T-helper 9 cell (primary cell): ENCODE results near the gene TBC1D5.

Experiments
- DNase-seq: peaks from one replicate; pipeline ENCODE4 v3.0.0-alpha.2; 2020

TBC1D5 gene

DNA sequence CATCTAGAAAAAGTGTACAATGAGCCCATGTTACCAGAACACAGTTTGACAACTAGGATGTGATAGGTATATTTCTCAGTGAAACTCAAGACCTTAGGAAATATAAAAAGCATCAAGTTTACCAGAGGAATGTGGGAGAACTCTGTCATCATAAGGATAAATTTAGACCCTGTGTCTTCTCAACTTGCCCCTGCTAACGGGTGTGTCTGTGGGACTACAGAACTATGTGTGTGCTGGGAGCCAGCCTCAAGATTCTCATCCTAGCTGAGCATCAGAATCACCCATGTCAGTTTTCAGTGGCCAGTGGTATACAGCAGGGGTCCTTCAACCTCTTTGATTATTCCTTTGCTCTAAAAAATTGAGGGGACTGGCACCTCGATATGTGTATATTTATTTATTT is 464.4 kb downstream of the TBC1D5 start:
- DNase-seq = no peak

DNA sequence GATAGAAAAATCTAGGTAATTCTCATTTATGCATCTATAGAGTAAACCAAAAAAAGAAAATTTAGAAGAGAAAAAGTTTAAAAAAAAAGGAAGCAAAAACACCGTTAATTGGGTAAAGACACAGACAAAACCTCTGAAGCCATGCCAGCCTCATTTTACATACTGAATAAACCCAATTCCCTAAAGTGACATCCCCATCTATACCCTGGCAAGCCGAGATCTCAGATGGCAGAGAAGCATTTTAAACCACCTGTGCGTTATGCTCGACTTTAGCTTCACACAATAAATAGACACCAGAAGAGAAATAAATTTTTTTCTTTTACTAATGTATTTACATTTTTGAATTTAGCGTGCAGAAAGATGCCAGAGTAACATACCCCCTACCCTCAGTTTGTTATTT is 475.6 kb downstream of the TBC1D5 start:
- DNase-seq = no peak

DNA sequence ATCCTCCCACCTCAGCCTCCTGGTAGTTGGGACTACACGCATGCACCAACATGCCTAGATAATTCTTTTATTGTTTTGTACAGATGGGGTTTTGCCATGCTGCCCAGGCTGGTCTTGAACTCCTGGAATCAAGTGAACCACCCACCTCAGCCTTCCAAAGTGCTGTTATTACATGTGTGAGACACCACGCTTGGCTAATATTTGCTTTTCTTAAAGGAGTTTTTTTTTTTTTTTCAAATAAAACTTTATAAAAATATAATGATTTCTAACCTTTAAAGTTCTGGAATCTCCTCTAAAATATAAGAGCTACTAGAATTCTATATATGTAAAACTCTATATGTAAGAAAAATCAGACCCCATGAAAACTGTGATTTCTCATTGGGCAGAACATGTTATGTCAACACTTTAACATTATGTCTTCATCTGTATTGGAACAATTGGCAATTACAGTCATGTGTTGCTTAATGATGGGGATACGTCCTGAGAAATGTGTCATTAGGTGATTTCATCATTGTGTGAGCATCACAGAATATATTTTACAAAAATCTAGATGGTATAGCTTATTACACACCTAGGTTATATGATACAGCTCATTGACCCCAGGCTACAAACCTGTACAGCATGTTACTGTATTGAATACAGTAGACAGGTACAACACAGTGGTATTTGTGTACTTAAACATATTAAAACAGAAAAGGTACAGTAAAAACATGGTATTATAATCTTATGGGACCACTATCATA is 480.6 kb downstream of the TBC1D5 start:
- DNase-seq = no peak

DNA sequence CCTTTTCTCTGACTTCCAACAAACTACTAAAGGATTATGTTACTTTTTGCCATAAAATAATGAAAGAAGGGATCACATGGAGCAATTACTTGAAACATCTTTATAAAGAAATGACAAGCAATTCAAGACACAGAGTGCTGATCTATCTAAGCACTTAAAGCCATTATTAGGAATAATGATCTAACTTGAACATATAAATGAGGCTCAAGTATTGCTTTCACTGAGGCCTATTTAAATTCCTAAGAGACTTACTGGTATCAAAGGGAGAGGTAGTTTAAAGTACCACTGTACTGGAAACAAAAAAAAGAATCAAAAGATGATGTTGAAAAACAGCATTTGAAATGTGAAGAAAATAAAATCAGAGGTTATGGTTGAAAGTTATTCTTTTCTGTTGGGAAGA is 482.2 kb downstream of the TBC1D5 start:
- DNase-seq = no peak

DNA sequence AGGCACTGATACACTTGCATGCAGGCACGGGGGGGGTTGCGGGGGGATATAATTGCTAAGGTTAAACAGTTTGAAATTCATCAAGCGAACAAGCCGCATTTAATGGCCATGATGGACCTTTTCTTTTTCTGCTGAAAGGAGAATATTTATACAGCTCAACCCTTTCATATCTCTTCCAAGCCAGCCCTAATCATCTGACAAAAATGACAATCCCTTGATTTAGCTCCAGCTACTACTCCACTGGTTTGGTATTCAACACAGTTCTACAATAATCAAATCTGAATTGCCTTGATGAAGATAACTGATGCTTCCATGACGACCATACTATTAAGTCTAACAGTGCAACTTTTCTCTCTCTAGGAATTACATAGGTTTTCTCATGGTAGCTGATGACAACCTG is 482.7 kb downstream of the TBC1D5 start:
- DNase-seq = no peak

DNA sequence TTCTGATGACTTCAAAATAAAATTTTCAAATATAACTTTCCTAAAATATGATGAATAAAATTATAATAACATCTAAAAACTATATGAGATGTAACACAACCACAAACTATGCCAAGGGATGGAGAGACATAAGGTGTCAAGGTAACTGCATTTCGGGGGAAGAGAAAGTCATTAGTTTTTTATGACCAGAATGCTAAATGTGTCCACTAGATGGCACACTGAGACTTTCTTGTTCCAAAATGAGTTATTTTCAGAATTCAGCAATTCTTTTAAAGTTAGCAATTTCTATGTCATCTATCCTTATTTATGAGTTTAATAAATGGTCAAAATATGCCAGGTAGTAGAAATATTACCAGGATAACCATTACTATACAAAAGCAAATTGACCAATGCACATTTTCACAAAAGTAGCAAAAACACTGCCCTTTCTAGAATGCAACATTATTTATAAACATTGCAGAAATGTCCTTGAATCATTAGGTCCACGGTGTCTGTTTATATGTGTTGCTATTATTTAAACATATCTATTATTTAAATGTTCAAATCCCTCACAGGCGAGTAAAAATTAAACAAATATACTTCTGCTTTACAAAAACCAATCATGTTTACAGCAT is 483.5 kb downstream of the TBC1D5 start:
- DNase-seq = no peak

DNA sequence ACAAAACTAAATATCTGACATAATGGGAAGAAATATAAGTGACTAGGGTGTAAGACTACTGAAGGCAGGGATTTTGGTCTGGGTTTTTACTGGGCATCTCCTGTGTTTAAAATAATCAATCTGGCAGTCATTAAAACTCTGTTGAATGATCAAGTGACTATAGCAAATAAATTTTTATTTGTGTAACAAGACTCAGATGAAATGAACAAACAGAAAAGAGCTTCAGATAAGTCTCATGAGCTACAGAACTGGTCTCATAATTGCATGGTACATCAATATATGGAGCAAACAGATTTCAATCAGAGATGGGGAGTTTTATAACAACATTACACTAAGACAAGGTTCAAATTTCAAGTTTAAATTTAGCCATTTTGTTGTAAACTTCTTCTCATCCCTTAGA is 485.2 kb downstream of the TBC1D5 start:
- no peak for DNase-seq

DNA sequence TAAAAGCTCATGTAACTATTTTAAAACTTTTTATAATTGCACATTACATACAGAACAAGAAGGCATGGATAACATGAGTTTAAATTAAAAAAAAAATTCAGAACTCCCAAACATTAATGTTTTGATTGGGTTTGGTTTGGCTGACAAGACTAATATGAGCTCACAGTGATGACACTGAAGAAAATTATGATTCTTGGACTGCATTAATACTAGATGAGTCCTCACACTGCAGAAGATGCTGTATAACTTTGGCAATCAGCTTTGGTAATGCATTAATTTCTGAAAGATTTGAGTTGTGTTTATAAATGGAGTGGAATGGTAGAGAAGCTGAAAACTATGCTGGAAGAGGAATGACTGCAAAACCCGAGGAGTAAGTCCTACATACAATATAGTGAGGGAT is 498.8 kb downstream of the TBC1D5 start:
- no peak for DNase-seq

DNA sequence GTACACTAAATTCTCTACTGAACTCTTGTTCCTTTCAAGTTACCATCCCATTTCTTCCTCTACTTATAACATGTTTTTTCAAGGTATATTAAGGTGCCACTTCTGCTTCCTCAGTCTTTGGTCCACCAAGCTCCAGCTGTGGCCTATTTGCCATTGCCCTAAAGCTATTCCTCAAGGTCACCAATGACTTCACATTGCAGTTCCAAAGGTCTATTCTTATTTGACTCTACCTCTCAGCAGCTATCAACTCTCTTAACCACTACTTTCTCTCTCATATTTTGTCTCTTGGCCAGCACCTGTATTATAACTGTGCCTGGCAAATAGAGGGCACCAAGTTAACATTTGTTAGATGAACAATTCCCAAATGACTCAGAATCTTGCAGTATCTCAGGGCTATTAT is 503.0 kb downstream of the TBC1D5 start:
- DNase-seq = no peak

DNA sequence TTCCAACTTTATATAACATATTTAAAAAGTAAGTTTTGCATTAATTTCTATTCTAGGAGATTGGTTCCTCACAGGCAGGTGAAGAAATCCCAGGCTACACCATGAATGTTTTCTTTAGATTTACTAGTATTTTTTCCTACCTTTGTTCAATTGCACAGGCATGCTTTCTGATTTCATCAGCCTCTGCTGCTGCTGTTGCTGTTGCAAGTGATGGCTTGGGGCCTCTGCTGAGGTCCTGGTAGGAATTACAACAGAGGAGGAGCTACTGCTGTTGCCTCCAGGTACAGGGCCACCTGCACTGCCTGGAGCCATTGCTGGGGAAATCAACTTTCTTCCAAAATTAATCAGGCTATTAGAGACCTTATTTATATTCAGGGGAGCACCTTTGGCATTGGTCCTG is 504.4 kb downstream of the TBC1D5 start:
- DNase-seq = no peak

DNA sequence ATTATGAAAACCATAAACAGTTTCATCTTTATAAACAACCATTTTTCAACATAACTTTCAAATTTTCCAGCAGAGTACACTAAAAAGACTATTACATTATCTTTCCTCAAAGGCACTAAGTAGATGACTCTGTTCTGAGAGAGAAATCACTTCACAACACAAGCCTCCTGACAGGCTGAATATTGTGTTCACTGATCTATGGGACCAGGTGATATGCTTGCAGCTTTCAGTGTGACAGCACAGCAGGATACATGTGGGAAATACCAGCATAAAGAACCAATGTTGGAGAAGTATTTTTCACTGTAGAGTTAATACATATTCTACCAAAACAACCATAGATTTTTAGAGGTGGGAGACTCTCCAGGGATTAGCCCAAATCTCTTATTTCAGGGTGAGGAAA is 507.1 kb downstream of the TBC1D5 start:
- DNase-seq = no peak

DNA sequence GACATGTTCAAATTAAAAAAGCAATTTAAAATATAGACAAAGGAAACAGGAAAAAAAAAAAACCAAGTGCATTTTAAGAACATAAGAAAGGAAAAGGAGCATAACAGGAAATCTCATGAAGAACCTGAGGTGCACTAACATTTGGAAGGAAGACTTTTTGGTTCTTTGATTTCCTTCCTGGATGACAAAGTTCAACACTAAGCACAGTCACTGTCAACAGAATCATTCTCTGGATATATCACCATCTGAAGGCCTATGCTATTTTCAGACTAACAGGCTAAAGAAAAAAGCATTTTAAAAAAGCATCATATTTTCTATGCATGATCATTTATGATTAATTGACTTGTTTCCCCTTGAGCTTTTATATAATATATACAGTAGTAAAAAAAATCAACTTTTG is 508.0 kb downstream of the TBC1D5 start:
- no peak for DNase-seq

DNA sequence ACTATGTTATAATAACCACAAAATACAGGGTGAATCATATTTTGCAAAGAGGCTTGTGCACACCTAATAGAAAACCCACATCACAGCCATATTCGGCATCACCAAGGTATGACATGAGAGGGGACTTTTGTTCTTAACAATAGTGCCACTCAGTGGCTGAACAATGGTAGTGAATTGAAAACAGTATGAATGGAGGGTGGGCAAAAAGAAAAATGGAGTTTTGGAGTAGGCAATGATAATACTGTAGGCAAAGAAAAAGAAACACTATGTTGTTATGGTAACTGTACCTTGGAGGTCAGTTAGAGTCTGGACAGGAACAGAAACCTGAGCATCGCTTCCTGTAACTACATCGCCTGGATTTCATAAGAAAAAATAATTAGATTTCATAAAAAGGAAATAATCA is 509.0 kb downstream of the TBC1D5 start:
- peak; percentile 1 for DNase-seq

DNA sequence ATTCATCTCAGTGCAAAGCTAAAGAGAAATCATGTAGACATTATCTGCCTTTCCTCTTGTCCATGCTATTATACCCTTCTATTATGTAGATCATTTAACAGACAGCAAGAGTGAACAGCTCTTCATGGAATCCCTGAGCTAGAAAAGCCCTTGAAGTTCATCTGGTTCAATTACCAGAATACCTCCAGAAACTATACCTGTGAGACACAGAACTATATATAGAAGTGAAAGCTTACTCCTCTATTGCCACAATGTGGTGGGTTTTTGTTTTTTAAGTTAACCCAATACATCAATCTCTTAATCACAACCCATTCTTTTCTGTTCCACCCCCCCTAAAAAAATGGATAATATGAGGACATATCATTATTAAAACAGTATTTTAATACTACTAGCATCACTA is 510.0 kb downstream of the TBC1D5 start:
- DNase-seq = no peak

DNA sequence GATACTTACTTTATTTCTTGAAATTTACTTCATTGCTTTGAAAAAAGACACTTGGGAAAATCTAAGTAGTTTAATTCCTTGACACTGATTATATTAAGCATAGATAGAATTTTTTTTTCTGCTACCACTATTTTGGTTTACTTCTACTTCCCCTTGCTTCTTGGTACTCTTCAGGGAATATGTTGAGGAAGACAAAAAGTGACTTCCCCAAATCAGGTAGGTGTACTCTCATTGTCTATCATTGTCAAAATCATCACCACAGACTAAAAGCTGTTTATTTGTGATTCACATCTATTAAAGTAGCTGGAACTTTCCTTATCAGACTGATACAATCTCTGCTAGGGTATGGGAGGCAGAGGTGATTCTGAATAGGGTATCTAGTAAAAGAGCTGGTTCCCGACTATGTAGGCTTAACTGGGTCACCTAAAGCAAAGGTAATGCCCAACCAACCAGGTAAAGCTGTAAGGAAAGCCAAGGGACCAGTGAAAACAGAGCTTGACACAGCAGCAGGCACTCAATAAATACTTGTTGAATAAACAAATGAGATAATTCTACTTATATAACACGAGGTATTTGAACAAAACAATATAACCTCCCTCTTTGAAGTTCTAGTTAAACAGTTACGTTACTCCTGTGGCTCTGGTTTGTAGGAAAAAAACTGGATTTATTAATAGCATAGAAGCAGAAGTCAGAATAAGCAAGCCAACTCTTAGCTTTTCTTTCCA is 510.7 kb downstream of the TBC1D5 start:
- no peak for DNase-seq

DNA sequence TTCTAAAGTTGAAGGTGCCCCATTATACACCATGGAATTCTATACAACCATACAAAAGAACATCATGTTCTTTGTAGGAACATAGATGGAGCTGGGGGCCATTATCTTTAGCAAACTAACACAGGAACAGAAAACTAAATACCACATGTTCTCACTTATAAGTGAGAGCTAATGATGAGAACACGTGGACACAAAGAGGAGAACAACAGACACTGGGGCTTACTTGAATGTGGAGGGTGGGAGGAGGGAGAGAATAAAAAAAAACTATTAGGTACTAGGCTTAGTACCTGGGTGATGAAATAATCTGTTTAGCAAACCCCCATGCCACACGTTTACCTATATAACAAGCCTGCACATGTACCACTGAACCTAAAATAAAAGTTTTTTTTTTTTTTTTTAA is 515.0 kb downstream of the TBC1D5 start:
- no peak for DNase-seq

DNA sequence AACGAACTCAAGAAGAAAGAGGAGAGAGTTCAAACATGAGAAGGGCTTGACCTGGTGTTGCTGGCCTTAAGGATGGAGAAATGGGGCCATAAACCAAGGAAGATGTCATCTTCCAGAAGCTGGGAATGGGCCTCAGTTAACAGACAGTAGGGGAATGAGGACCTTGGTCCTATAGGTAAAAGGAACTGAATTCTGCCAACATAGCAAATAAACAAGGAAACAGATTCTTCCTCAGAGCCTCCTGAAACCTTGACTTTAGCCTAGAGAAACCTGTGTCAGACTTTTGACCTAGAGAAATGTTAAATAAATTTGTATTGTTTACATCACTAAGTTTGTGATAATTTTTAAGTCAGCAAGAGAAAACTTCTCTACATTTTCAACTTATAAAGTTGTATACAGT is 520.9 kb downstream of the TBC1D5 start:
- DNase-seq = no peak

DNA sequence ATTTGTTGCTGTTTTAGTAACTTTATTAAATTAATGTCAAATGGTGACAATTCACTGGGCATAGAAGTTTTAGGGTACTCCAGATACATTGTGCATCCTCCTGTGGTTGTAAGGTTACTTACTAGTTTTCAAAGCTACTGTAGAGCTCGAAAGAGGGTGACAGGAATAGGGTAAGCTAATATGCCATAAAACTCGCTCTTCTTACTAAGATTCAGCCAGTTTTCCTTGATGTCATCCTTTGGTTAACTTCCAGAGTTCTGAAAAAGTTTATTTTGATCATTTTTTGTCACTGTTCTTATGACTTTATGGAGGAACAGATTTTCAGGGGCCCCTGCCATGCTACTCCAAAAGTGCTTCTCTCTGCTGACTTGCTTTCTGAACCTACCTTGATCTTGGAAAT is 522.8 kb downstream of the TBC1D5 start:
- DNase-seq = no peak

DNA sequence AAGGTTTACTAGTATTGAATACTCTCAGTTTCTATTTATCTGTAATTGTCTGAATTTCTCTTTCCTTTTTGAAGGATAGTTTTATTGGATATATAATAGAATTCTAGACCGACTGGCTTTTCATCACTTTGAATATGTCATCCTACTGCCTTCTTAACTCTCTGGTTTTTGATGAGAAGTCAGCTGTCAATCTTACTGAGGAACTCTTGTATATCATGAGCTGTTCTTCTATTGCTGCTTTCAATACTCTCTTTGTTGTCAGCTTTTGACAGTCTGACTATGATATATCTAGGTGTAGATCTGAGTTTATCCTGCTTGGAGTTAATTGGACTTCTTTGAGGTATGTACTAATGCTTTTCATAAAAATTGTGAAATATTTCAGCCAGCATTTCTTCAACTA is 523.8 kb downstream of the TBC1D5 start:
- no peak for DNase-seq

DNA sequence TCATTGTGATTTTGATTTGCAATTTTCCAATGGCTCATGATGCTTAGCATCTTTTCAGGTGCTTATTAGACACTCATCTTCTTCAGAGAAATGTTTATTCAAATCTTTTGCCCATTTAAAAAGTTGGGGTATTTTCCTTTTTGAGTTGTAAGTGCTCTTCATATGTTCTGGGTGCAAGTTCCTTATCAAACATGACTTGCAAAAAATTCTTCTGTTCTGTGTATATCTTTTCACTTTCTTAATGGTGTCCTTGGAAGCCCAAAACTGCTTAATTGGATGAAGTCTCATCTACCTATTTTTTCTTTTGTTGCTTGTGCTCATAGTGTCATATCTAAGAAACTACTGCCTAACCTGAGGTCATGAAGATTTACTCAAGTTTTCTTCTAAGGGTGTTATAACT is 524.8 kb downstream of the TBC1D5 start:
- DNase-seq = no peak

DNA sequence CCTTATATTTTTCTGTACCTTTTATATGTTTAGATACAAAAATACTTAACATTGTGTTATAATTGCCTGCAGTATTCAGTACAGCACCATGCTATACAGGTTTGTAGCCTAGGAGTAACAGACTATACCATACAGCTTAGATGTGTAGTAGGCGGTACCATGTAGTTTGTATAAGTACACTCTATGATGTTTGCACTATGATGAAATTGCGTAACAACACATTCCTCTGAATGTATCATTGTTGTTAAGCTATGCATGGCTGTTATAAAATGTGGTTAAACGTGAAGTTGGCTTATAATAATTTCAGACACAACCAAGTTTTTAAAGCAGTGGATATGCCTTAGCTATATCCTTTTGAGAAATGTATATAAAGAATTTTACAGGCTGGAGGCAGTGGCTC is 529.3 kb downstream of the TBC1D5 start:
- no peak for DNase-seq

DNA sequence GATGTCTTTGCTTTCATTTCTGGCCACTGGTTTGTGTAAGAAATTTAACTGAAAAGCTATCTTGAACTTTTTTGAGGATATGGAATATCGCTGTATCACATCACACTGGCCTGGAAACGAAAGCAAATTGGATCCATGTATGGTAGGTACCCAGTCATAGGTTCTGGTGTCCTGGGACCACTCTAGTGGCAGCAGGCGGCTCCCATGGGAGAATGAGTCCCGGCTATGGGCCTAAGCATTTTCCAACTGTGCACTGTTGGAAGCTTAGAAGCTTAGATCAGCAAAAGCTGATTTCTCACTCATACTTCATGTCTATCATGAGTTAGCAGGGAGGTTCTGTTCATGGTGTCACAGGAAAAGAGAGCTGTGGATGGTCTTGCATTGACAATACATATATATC is 534.5 kb downstream of the TBC1D5 start:
- no peak for DNase-seq

DNA sequence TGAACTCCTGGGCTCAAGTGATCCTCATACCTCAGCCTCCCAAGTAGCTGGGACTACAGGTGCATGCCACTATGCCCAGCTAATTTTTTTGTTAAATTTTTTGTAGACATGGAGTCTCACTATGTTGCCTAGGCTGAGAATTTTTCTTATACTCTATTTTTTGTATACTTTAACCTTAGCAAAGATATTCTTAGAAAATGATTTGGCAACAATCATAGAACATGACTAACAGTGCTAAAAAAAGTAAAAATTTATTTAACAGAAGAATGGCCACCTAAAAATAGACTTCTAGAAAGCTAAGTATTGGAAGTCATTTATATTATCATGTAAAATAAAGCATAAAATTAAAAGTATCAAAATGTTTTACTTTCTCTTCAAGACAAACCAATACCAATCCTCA is 535.4 kb downstream of the TBC1D5 start:
- DNase-seq = no peak

DNA sequence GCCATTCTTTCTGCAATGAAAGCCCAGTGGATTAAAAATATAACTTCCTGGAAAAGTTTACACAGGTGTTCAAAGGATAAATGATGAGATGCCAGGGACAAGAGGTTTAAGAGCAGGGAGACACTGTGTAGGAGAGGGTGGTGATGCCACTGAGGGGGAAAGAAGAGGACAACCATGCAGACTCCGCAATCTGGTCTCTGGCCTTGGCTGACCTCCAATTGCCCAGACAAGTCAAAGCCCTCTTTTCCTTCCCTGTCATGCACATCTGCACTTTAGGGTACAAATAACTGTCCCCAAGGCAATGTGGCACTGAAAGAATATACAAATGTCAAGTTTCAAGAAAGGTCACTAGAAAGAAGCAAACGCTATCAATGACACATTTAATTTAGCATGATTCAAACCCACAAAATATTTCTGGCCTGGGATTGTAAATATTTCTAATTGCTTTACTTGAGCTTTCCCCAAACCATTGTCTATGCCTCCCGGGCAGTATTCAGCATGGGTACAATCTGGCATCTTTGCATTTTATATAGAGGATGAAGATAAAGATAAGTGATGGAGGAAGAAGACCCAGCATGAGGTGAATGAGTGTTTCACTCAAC is 538.3 kb downstream of the TBC1D5 start:
- DNase-seq = no peak
